GM21528 (cell line): ENCODE measurements around the gene MRPL11.
"Not testable (repeated sequence)": the region's sequence is repeated elsewhere in the genome, so short reads cannot be mapped to it uniquely, and the experiment has no call there.

Experiments
- ATAC-seq: cut with Tn5 transposase; IDR thresholded peaks from one replicate; pipeline ENCODE4 v1.9.1; 2021; ENCODE audit warnings: mild to moderate bottlenecking, moderate library complexity; ENCODE audit not compliant: unreplicated experiment, low FRiP score

MRPL11 gene

DNA sequence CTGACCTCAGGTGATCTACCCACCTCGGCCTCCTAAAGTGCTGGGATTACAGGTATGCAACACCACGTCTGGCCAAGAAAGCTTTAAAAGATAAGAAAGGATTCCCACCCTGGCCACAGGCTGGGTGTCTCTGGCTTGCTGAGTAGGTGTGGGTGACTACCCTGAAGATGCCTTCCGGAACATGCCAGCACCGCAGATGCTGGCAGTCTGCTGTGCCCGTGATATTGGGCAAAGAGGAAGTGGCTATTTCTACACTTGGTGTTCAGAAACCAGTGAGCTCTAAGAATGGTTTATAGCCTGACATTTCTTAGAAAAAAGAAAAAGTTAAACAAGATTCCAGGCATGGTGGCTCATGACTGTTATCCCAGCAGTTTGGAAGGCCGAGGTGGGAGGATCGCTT is 6.1 kb downstream of the MRPL11 start:
- no peak for ATAC-seq

DNA sequence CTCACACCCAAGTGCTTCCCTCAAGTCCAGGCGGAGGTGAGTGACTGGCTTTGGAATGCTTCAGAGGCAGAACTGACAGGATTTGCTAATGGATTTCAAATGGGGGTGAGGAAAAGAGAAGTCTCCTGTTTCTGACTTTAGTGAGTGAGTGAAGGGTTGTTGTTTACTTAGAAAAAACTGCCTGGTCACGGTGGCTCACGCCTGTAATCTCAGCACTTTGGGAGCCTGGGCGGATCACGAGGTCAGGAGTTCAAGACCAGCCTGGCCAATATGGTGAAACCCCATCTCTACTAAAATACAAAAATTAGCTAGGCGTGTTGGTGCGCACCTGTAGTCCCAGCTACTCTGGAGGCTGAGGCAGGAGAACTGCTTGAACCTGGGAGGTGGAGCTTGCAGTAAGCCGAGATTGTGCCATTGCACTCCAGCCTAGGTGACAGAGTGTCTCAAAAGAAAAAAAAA is 6.7 kb downstream of the MRPL11 start:
- not testable (repeated sequence) for ATAC-seq

DNA sequence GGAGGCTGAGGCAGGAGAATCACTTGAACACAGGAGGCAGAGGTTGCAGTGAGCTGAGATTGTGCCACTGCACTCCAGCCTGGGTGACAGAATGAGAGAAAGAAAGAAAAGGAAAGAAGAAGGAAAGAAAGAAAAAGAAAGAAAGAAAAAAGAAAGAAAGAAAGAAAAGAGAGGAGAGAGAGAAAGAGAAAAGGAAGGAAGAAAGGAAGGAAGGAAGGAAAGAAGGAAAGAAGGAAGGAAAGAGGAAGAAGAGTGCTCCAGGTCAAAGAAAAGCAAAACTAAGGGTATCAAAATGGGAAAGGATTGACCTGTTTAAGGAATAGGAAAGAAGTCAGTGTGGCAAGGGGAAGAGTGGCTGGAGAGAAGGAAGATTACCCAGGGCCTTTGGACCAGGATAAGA is 7.4 kb downstream of the MRPL11 start:
- not testable (repeated sequence) for ATAC-seq

DNA sequence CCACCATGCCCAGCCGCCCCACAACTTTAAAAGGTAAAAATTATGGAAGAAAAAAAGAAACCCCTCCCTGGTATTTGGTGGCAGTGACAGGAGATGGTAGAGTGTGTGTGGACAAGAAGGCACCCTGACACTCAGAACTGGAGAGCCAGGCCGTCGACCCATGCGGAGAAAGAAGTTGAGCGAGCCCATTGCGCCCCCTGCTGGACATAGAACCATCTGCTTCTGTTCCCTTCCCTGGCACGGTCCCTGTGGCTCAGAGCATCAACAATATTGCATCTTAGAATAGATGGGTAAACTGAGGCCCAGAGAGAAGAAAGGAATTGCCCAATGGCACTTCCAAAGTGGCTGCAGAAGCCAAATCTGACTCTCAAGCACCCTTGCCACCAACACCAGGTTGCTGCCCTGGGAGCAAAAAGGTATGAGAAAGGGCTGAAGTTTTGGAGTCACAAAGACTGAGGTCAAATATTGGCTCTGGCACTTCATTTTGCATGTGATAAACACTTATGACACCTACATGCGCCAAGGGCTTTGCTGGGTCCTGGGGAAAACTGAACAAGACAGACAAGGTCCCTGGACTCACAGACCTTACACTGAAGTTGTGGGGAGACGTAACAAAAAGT is 8.6 kb downstream of the MRPL11 start:
- no peak for ATAC-seq

DNA sequence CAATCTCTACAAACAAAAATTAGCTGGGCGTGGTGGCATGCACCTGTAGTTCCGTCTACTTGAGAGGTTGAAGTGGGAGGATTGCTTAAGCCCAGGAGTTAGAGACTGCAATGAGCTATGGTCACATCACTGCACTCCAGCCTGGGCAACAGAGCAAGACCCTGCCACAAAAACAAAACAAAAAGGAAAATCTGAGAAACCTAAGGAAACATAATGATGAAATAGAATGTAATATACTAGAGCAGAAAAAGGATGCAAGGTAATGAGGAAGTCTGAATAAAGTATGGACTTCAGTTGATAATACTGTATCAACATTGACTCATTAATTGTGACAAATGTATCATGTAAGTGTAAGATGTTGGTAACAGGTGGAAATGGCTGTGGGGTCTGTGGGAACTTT is 9.7 kb downstream of the MRPL11 start:
- ATAC-seq = no peak

DNA sequence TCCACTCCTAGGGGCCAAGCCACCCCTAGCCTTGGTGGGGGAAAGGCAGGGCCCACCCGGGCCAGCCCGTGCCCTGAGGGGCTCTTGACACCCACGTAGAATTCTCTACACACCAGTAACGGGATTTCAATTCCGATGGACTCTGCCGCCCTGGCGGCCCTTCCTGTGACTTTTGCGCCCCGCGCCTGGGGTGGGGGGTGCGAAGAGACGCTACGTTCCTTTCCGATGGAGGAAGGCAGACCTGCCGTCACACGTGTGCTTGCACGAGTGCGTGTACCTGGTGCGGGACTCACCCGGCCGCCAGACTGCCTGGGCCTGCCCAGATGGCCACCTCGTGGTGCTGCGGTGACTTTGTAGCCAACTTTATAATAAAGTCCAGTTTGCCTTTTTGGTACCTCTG is 12.3 kb downstream of the MRPL11 start:
- no peak for ATAC-seq

DNA sequence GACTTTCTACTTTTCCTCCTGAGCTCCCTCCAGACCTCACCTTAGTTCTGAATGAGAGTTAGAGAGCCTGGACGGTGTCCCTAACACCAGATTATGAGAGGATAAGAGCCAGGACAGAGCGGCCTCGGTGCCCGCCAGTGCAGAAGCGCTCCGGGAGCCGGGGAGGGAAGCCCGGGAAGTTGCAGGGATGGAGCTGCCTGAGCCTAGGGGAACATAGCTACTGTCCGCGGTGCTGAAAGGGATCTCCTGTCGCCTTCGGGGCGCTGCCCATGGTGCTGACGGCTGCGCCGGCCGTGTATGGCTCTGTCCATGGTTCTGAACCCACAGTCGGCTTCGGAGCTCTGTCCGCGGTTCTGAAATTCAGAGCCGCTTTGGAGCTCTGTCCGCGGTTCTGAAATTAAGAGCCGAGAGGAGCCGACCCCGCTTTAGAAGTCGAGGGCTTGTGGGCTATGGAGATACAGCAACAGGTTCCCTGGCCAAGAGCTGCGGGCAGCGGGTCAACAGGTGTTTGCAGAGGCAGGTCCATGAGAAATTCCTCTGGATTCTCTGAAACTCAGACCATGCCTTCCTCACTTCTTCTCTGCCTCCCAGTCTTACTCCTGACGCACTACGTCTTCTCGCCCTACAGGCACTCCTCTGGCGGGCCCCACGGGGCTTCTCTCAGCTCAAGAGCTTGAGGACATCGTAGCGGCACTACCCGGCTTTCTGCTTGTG is 17.0 kb downstream of the MRPL11 start:
- no peak for ATAC-seq

DNA sequence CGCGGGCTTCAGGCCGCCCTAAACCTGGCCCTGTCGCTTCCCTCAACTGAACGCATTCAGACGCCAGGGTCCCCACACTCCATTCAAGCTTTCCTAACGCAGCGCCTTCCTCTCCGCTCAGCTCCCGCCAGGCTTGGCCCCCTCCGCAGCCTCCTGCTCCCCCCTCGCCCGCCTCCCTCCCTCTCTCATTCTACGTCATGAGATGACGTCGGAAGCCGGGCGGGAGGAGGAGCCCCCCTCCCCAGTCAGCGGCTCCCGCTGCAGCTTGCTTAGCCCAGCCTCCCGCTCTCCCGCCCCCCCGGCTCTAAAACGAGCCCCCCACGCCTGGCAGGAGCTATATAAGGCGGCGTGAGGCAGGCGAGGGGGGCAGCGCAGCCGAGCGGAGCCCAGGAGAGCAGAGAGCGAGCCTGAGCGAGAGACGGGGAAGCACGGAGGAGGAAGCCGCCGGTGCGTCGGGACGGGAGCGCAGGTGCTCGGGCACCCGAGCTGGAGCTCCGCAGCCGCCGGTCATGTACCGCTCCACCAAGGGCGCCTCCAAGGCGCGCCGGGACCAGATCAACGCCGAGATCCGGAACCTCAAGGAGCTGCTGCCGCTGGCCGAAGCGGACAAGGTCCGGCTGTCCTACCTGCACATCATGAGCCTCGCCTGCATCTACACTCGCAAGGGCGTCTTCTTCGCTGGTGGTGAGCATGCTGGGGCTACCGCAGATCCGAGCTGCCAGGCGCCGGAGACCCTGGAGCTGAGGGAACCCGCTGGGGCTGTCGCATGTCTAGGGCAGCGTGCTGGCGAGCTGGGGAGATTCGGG is 17.8 kb downstream of the MRPL11 start, which contains the start of gene NPAS4:
NPAS4 (plus strand) TSS at position 365 of the 806 bp plus-strand sequence; CDS start at position 510, 145 bp downstream.
- no peak for ATAC-seq

DNA sequence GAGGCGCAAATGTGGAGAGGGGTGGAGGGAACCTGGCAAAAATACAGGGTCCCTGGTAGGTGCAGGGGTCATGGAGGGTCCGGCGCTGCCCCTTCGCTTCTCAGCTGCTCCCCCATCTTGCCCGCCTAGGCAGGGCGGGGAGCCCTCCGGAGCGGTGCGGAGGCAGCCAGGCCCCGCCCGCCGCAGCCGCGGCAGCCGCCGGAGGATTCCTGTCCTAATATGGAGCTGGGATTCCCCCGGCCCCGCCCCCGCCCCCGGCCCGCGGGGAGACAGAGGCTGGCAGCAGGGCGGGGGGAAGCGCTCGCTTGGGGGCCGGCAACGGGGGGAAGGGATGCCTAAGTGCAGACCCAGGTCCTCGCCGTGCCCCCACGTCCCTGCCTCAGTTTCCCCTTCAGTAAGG is 18.8 kb downstream of the MRPL11 start:
- no peak for ATAC-seq

DNA sequence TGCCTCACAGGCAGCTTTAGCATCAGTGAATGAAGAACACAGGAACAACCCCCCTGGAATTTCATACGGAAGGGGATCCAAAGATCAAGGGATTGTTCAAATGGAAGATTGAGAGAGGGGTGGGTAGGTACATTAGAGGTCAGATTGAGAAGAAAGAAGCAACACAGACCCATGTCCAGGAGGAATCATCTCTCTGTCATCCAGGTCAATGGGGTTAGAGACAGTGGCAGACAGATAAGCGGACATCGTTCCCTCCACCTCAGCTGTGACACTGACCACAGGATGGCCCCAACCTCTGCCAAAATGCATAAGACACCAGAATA is 19.7 kb downstream of the MRPL11 start:
- ATAC-seq = no peak

DNA sequence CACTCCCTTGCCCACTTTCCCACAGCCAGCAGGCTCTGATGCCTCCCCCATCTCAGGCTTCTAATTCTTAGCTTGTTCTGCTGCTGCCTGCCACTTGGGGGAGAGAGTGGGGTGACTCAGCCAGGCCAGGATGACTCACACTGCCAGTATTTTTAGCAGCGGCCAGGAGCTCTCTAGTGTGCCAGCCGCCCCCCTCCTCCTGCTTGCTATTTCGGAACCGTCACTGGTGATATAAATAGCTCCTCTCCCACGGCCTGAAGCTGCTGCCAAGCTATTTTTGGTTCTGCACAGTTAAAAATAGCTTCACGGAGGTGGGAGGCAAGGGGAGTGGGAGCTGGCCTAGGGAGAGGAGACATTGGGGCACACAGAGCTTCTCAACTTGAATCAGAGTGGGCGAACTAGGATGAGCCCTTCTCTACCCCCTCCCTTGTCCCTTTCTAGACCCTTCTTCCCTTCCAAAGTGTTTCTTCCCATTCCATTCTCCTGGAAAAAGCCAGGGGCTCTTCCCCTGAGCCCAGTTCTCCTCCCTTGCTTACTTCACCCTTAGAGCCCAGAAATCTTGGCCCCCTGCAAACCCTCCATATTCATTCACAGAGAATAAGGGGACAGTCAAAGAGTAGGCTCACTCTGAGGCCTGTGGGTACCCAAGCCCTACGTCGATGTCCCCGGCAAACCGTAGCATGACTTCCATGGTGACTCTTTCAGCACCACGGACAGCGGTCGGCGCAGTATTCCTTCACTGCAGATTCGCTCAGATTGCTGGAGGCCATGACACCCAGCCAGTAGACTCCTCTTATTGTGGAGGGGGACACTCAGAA is 20.3 kb downstream of the MRPL11 start:
- no peak for ATAC-seq

DNA sequence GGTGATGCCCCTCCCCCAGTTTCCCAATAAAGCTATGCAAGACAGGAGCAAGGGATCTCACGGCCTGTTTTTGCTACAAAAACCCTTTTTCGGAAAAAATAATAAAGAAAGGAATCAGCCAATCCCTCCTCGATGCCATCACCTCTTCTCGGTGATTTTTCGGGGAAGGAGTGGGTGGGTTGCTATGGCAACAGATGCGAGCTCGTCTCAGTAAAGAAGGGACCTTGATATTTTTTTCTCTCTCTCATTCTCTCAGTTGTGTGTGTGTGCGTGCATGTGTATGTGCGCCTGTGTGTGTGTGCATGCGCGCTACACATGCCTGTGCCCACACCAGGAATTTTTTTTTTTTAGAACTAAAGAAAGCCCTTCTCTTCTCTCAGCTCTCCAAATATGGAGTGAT is 21.6 kb downstream of the MRPL11 start:
- no peak for ATAC-seq

DNA sequence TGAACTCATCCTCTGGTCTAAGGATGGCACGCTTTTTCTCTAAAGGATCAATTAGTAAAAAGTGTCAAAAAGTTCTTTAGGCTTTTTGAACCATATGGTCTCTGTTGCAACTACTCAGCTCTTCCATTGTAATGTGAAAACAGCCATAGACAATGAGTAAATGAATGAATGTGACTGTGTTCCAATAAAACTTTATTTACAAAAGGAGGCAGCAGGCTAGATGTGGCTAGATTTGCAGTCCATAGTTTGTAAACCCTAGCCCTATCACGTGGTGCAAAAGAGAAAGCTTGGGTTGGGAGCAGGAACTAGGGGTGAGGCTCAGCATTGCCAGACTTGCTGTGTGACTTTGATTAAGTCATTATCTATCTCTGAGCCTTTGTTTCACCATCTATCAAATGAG is 23.2 kb downstream of the MRPL11 start:
- no peak for ATAC-seq

DNA sequence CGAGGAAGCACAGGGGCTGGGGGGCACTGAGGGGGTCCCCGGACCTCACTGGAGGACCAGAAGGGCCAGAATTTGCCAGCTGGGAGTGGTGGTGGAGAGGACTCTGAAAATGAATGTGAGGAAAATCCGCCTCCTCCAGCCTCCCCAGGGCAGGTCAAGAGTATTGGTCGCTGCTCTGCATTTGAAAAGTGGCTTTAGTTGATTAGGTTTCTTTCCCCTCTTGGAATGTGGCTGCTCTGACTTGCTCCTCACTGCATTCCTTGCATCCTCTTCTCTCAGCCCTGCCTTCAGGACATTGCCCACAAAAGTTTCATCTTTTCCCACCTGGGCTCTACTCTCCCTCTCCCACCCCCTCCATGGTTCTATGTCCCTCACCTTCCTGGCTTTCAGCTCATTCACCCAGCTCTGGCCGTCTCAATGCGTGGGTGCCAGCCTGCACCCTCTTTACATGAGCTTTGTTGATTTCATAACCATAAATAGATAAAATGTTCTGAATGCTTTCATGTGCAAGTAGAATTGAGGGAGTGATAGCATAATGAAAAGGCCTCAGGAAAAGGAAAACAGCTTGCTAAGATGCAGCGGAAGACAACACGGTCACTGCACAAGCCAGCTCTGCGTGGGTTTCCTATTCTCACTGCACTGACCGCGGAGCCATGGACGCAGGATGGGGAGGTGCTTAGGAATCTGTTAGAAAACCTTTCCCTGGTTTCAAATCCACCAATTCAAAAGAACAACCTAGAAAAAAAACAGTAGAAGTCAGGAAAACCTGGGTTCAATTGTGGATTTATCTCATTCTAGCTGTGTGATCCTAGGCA is 24.3 kb downstream of the MRPL11 start:
- ATAC-seq = no peak

DNA sequence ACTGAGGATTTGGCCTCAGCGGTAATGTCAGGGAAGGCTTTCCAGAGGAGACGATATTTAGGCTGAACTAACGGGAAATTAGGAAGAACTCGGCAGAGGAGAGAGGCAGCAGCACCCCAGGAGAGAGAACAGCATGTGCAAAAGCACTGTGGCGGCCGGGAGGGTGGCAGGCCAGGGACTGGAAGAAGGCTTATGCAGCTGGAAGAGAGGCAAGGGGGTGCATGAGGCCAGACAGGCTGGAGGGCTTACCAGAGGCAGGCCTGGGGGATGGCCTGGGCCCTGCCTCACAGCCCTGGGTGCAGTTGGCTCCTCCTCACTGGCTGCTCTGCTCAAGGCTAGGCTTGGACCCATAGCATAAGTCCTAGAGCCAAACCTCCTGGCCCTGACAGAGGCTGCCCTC is 25.5 kb downstream of the MRPL11 start:
- no peak for ATAC-seq

DNA sequence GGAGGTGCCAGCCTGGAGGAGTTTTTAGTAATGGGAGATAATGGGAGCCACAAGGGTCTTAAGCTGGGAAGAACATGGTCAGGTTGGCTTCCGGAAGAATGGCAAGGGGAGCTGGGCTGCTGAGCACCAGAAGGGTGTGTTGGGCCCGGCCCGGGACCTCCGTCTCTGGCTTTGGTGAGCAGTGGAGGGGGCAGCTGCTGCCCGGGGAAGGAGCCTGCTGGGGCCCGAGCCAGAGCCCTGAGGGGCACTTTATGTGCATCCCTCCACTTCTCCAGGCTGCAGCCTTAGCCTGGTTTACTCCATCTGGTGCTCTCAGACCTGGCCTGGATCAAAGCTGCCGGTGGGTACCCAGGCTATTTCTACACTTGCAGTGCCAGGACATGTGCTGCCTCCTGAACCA is 26.5 kb downstream of the MRPL11 start:
- no peak for ATAC-seq

DNA sequence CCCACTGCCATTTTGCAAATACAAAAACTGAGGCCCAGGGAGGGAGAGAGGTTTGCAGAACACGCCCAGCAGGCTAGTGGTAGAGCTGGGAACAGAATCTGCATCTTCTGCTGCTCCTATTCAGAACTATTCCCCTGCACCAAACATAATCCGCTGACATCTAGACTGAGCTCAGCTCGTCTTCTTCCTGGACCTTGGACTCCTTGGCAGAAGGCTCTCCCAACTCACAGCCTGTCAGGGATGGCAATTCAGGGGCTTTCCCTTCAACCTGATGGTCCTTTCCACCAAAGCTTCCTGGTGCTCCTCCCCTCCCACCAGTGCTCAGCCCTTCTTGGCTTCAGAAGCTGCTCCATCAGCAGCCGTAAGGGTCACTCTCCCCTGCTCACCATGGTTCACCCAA is 27.3 kb downstream of the MRPL11 start:
- no peak for ATAC-seq

DNA sequence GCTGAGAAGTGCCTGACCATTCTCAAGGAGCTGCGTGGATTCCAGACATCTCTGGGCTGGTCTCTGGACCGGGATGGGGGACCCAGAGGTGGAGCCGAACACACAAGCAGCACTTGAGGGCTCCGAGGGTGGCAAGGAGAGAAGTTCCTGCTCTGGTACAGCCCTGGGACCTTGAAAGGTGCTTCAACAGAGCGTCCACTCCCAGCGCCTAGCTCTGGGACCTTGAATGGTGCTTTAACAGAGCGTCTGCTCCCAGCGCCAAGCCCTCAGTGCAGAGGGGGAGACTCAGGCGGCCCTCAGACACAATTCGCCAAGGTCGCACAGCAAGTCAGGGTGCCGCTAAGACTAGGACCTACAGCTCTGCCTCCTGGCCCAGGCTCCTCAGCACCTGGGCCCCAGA is 28.5 kb downstream of the MRPL11 start:
- no peak for ATAC-seq

DNA sequence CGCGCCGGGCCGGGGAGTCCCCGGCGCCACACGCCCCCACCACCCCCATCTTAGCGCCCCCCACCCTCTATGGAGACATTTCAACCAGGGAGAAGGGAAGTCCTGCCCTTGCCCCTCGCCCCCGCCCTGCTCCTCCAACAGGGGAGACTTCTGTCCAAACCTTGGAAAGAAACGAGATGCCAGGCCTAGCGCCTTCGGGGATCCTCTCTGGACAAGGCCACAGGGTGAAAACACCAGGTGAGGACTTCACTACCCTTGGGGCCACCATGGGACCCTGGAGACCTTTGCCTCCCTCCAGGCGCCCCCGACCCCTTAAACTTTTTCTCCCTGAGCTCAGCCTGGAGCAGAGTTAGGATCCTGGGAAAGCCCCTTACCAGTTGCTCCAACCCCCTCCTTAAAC is 29.4 kb downstream of the MRPL11 start:
- ATAC-seq = no peak
